Endothelial cell (in vitro differentiated cells): Measurements from ENCODE around the gene CHRD. TPM values are rescaled to one million over a fixed set of nuclear protein-coding genes. Genes with fewer than 3 reads are reported as not detected.

Experiments used
- DNase-seq: peaks from one replicate; pipeline ENCODE4 v3.0.0; 2021; ENCODE audit warnings: low spot score
- H3K27ac Mint-ChIP-seq: one replicate; pipeline ENCODE4 v1.8.0; 2021; ENCODE audit warnings: mixed read lengths, inconsistent platforms; ENCODE audit not compliant: unreplicated experiment
- H3K27me3 Mint-ChIP-seq: one replicate; pipeline ENCODE4 v1.8.0; 2021; ENCODE audit warnings: mild to moderate bottlenecking, moderate library complexity, mixed read lengths, inconsistent platforms; ENCODE audit not compliant: unreplicated experiment
- H3K36me3 Mint-ChIP-seq: one replicate; pipeline ENCODE4 v1.8.0; 2021; ENCODE audit warnings: mild to moderate bottlenecking, low read depth, mixed read lengths, inconsistent platforms; ENCODE audit not compliant: unreplicated experiment
- H3K4me1 Mint-ChIP-seq: one replicate; pipeline ENCODE4 v1.8.0; 2021; ENCODE audit warnings: mild to moderate bottlenecking, mixed read lengths, inconsistent platforms; ENCODE audit not compliant: unreplicated experiment
- H3K4me3 Mint-ChIP-seq: one replicate; pipeline ENCODE4 v1.8.0; 2021; ENCODE audit warnings: mild to moderate bottlenecking, mixed read lengths, inconsistent platforms; ENCODE audit not compliant: unreplicated experiment
- H3K9me3 Mint-ChIP-seq: one replicate; pipeline ENCODE4 v1.8.0; 2021; ENCODE audit warnings: mixed read lengths, inconsistent platforms; ENCODE audit not compliant: unreplicated experiment
- CTCF ChIP-seq: fragments of 200-600 bp; sonication (generic); IDR thresholded peaks from one replicate; pipeline ENCODE4 v1.5.0; 2021; ENCODE audit warnings: antibody characterized with exemption; ENCODE audit not compliant: unreplicated experiment
- total RNA-seq: library from RNA; stranded (reverse); fragmentation: NEBNext Ultra II Directional; extraction: Animal tissue kit (Norgen Biotek cat#: 25700); gene quantifications from one replicate; pipeline ENCODE4 v1.2.1, GENCODE V29; 2021; ENCODE audit not compliant: unreplicated experiment

CHRD gene
- total RNA-seq, 1 donor from 2014 or later: 2.4 TPM

- no peak for TF ChIP-seq CTCF
- H3K4me3 Mint-ChIP-seq: no peak overlapping the region
- H3K27ac Mint-ChIP-seq: no peak overlapping the region
- peaks cover 19% of the 10 kb centered on the region for H3K36me3 Mint-ChIP-seq
- H3K4me1 Mint-ChIP-seq: peaks cover 2% of the 10 kb centered on the region
- H3K27me3 Mint-ChIP-seq: no peaks in the 10 kb centered on the region
- DNase-seq: no peak
- H3K9me3 Mint-ChIP-seq: no peaks in the 10 kb centered on the region
Observed at GRCh38 chr3:184350618-184351017, 29.2 kb upstream of the CHRD start.

GRCh38 chr3:184351511-184352148 lies 28.2 kb upstream of the CHRD start:
- Mint-ChIP-seq H3K4me3 (no peak overlapping the region), H3K27ac (no peak overlapping the region), H3K9me3 (no peaks in the 10 kb centered on the region), H3K27me3 (no peaks in the 10 kb centered on the region), H3K4me1 (no peaks in the 10 kb centered on the region), H3K36me3 (peaks cover 19% of the 10 kb centered on the region)
- no peak for DNase-seq
- no peak for TF ChIP-seq CTCF

GRCh38 chr3:184352149-184352785 lies 27.6 kb upstream of the CHRD start:
- Mint-ChIP-seq H3K9me3 (no peaks in the 10 kb centered on the region), H3K4me3 (no peak overlapping the region), H3K27ac (no peak overlapping the region), H3K27me3 (no peaks in the 10 kb centered on the region), H3K4me1 (no peaks in the 10 kb centered on the region), H3K36me3 (peaks cover 15% of the 10 kb centered on the region)
- no peak for TF ChIP-seq CTCF
- no peak for DNase-seq

- DNase-seq: no peak
- Mint-ChIP-seq H3K27ac (no peak overlapping the region), H3K27me3 (no peaks in the 10 kb centered on the region), H3K36me3 (peaks cover 15% of the 10 kb centered on the region), H3K4me3 (no peak overlapping the region), H3K9me3 (no peaks in the 10 kb centered on the region), H3K4me1 (no peaks in the 10 kb centered on the region)
- no peak for TF ChIP-seq CTCF
Observed at GRCh38 chr3:184352897-184353545, 26.8 kb upstream of the CHRD start.

- no peak overlapping the region for H3K27ac Mint-ChIP-seq
- no peak for DNase-seq
- no peaks in the 10 kb centered on the region for H3K4me1 Mint-ChIP-seq
- H3K27me3 Mint-ChIP-seq: no peaks in the 10 kb centered on the region
- no peak overlapping the region for H3K4me3 Mint-ChIP-seq
- peaks cover 14% of the 10 kb centered on the region for H3K36me3 Mint-ChIP-seq
- H3K9me3 Mint-ChIP-seq: no peaks in the 10 kb centered on the region
- no peak for TF ChIP-seq CTCF
Observed at GRCh38 chr3:184353546-184353941, 26.3 kb upstream of the CHRD start.
